ENCODE measurements around the gene ZBTB7C. TPM values are rescaled to one million over a fixed set of nuclear protein-coding genes. Genes with fewer than 3 reads are reported as not detected.

ZBTB7C gene
- total RNA-seq, 1 donor from 2014 or later: 15.0 TPM

GRCh38 chr18:47992976-47993375 is 416.2 kb downstream of the ZBTB7C start:
- no peak overlapping the region for H3K27ac ChIP-seq
- no peak overlapping the region for H3K4me3 ChIP-seq
- no peak for ATAC-seq
- intact Hi-C loops (cut with DNase I): no loop called here
- DNase-seq: no peak
- no peaks in the 10 kb centered on the region for H3K4me1 ChIP-seq
- peaks cover 4% of the 10 kb centered on the region for H3K9me3 ChIP-seq
- no peak for TF ChIP-seq CTCF (IDR thresholded peaks at IDR 0.05)
- no peaks in the 10 kb centered on the region for H3K27me3 ChIP-seq (ENCODE audit: low read depth)
- no peaks in the 10 kb centered on the region for H3K36me3 ChIP-seq

GRCh38 chr18:47992266-47992665 is 416.9 kb downstream of the ZBTB7C start:
- no peak for DNase-seq
- H3K27ac ChIP-seq: no peak overlapping the region
- ATAC-seq: no peak
- H3K36me3 ChIP-seq: no peaks in the 10 kb centered on the region
- peaks cover 1% of the 10 kb centered on the region for H3K9me3 ChIP-seq
- intact Hi-C loops (cut with DNase I): no loop called here
- no peaks in the 10 kb centered on the region for H3K4me1 ChIP-seq
- no peak for TF ChIP-seq CTCF (IDR thresholded peaks at IDR 0.05)
- H3K27me3 ChIP-seq (ENCODE audit: low read depth): no peaks in the 10 kb centered on the region
- H3K4me3 ChIP-seq: no peak overlapping the region

- intact Hi-C loops (cut with DNase I): no loop called here
- no peak for ATAC-seq
- Histone ChIP-seq H3K9me3 (no peaks in the 10 kb centered on the region), H3K36me3 (no peaks in the 10 kb centered on the region), H3K4me1 (no peaks in the 10 kb centered on the region), H3K27ac (no peak overlapping the region), H3K27me3 (ENCODE audit: low read depth) (no peaks in the 10 kb centered on the region), H3K4me3 (no peak overlapping the region)
- TF ChIP-seq CTCF (IDR thresholded peaks at IDR 0.05): no peak
- DNase-seq: no peak
Observed at GRCh38 chr18:47990981-47991380, 418.2 kb downstream of the ZBTB7C start.

GRCh38 chr18:47987388-47987699 is 421.8 kb downstream of the ZBTB7C start:
- no peaks in the 10 kb centered on the region for H3K9me3 ChIP-seq
- H3K4me1 ChIP-seq: no peaks in the 10 kb centered on the region
- TF ChIP-seq CTCF (IDR thresholded peaks at IDR 0.05): no peak
- intact Hi-C loops (cut with DNase I): no loop called here
- H3K27ac ChIP-seq: no peak overlapping the region
- H3K36me3 ChIP-seq: no peaks in the 10 kb centered on the region
- DNase-seq (no peak), ATAC-seq (no peak)
- no peak overlapping the region for H3K4me3 ChIP-seq
- no peaks in the 10 kb centered on the region for H3K27me3 ChIP-seq (ENCODE audit: low read depth)

- no peak for TF ChIP-seq CTCF (IDR thresholded peaks at IDR 0.05)
- H3K4me1 ChIP-seq: no peaks in the 10 kb centered on the region
- no peak overlapping the region for H3K27ac ChIP-seq
- no peaks in the 10 kb centered on the region for H3K9me3 ChIP-seq
- ATAC-seq (peak; percentile 50 to 61), DNase-seq (no peak)
- intact Hi-C loops (cut with DNase I): no loop called here
- no peaks in the 10 kb centered on the region for H3K36me3 ChIP-seq
- no peak overlapping the region for H3K4me3 ChIP-seq
- H3K27me3 ChIP-seq (ENCODE audit: low read depth): no peaks in the 10 kb centered on the region
Observed at GRCh38 chr18:47986620-47987387, 422.4 kb downstream of the ZBTB7C start.

All from lower lobe of right lung (tissue), 2 donors.